Skin of body (tissue), 2 donors: Measurements from ENCODE around the gene AP1S2. TPM values are rescaled to one million over a fixed set of nuclear protein-coding genes. Genes with fewer than 3 reads are reported as not detected.
"Not testable (repeated sequence)": the region's sequence is repeated elsewhere in the genome, so short reads cannot be mapped to it uniquely, and the experiment has no call there.

Experiments used
- DNase-seq: peaks from one replicate; lab custom pipeline; 2025; lab: John Stamatoyannopoulos, UW
- total RNA-seq: library from RNA; depleted of rRNA; stranded (reverse); fragments of >200 nt; gene quantifications from one replicate; pipeline ENCODE4 v1.2.3, GENCODE V29; 2014

AP1S2 gene
- total RNA-seq = 38.4 TPM

DNA sequence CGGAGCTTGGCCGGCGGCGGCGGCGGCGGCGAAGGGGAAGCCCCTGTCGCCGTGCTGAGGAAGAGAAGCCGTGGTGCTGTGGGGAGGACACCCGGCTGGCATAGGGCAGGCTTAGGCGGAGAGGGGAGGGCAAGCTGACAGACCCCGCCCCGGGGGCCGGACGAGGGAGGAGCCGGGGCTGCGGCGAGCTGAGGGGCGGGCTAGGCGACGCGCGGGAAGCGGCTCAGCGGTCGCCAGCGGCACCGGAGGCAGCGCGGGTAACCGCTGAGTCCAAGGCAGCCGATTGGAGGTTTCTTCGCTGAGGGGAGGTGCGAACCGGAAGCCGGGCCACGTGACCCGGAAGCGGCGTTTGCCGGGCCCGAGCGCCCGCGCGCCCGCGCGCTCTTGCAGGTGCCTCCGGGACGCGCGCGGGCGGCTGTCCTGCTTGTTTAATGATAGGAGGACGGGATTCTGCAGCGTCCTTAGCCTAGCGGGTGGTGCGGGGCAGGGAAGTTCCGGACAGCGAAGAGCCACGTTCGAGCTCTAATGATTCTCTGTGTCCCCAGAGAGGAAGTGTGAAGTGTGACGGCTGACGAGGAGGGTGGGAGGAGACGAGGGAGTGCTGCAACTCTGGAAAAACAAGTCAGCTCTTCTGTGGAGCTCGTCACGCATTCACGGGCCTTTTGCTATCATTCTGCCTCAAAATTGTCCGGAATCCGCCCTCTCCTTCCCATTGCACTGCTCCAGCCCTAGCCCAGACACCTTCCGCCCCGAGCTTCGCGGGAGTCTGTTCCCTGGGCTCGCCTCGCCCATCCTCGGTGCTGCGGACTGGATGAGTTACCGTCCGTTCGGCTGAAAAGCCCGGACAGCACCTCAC, at the start of gene AP1S2:
AP1S2 (minus strand) TSS at position 102 of the 856 bp plus-strand sequence. CDS start 2,289 bp downstream, outside the sequence.
- DNase-seq = peak; percentile 87

DNA sequence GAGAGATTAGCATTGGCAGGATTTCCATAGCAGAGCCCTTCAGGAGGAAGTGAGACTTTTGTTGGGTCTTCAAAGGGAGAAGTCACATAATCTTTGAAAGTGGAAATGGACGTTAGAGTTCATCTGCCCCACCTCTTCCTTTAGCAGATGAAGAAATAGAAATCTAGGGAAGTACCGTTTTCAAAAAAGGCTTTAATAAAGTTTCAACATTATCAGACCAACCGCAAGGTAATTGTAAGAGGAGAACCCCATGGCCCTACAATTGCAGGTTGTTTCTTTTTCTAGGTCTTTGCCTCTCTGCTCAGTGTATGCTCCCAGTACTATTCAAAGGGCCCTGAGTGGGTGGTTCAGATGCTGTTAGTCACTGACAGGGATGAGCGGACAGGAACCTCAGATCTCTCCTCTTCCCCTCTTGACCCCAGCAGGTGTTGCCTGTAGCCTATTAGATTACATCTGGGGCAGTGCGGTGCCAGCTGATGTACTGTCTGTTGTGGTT, 48.6 kb upstream of the AP1S2 start:
- DNase-seq = no peak

DNA sequence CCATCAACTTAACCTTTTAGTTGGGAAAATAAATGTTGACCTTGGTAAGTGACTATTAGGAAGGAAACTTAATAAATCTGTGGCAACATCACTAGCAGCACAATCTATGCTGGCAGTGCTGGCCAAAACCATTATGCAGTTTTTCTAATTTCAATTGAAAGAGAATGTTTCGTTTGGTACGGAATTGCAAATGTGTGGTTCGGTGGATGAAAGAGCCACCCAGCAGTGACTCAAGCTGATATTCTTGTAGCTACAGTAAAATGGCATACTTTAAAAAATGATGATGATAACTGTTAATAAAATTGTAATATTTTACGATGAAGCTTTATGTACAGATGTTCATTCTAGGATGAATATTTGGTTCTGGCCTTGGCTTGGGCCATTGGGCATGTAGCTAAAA, 40.7 kb upstream of the AP1S2 start:
- no peak for DNase-seq

DNA sequence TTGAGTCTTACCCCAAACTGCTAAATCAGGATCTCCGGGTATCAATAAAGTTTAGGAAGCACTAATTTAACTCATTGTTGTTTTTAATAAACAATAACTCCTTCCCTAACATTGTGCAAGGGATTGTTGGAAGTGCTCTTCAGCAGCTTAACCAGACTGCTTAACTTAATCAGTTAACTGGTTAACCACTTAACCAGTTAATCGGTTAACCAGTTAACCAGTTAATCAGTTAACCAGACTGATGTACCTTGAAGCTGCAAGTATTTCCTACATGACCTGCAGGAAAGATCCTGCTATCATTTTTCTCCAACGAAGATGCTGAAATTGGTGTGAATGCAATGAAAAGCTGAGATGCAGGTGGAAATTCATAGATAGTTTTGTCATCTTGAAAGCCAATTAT, 40.1 kb upstream of the AP1S2 start:
- no peak for DNase-seq

DNA sequence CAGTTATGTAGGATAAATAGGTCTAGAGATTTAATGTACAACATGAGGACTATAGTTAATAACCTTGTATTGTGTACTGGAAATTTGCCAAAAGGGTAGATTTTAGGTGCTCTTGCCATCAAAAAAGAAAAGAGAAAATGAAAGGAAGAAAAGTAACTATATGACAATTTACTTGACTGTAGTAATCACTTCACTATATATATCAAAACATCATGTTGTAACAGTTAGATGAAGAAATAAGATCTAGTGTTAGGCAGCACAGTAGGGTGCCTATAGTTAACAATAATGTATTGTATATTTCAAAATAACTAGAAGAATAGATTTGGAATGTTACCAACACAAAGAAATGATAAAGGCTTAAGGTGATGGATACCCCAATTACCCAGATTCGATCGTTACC, 35.9 kb upstream of the AP1S2 start:
- DNase-seq = no peak

DNA sequence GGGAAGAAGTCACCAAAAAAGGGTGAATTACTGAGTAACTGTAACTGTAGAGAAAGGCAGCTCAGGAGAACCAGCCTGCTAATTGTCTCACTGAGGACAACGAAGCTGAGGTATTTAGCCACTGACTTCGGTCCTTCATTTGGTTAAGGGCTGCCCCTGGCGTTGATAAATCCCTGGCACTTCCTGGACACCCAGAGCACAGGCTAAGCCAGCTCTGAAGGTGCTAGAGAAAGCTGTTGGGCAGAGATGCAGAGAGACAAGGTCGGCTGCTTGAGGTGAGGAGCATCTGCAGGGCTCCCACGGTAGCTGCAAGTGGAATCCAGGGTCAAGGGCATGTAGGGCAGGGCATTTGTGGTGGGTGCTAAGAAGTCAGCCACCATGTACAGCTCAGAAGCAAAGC, 33.4 kb upstream of the AP1S2 start:
- no peak for DNase-seq

DNA sequence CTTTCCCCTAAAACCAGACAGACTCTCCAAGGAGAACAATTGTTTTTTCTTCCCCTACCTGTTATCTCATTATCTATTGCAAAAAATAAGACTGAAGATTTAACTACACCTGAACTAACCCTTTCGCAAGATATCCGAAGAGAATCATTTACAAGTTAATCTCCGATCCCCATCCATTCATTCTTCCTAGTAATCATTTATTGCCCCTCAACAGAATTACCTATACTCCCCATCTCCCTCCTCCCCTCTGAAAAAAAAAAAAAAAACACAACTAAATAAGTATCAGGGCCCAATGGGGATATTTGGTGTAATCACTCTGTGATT, 28.9 kb upstream of the AP1S2 start:
- DNase-seq = no peak

DNA sequence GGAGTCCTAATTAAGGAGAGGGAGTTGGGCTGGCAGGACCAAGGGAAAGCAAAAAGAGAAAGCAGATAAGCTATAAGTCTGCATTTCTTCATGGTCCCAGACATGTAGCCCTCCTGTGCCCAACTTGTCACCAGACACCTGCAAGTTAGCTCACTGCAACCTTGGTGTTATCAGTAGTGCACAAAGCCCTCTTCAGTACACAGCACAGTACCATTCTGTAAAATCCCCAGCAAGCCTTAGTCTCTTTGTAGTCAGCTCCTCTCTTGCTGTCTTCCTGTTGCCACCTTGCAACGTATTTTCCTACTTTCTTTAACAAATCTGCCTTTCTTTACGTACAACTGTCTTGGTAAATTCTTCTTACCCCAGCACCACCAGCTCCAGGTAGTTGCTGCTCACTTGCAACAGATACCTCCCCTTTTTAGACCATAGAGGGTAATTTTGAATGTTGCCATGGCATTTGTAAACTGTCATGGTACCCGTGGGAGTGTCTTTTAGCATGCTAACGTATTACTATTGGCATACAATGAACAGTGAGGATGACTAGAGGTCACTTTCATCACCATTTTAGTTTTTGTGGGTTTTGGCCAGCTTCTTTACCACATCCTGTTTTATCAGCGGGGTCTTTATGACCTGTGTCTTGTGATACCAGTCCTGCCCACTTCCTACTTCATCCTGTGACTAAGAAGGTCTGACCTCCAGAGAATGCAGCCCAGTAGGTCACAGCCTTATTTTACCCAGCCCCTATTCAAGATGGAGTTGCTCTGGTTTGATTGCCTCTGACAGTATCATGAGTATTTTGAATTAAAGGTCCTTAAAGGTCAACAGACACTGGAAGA, 28.3 kb upstream of the AP1S2 start:
- no peak for DNase-seq

DNA sequence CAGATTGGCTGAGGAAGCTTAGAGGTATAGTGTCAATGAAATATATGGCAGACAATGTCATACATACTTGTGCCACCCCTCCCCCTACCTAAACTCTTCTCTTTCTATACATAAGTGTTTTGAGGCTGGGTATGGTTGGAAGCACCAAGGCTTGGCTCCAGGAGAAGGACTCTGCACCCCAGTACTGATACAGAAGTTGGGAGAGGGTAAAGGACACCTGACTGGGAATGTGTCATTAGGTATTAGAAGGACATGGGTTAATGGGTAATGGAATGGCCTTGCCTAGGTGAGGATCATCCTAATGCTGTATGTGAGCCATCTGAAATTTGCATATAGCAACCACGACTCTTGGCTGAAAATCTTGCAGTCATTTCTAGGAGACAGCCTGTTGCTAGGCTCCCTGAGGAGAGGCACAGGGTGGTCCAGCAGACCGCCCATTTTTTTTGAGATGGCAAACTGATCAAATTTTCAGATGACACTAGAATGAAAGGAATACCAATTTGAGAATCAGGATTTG, 26.8 kb upstream of the AP1S2 start:
- no peak for DNase-seq

DNA sequence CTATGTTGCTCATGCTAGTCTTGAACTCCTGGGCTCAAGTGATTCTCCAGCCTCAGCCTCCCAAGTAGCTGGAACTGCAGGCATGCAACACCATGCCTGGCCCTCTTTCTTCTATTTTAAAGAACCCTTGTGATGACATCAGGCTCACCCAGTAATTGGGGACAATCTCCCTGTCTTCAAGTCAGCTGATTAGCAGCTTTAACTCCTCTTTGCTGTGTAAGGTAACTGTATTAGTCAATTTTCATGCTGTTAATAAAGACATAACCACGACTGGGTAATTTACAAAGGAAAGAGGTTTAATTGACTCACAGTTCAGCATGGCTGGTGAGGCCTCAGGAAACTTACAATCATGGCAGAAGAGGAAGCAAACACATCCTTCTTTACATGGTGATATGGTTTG, 23.3 kb upstream of the AP1S2 start:
- DNase-seq = not testable (repeated sequence)

DNA sequence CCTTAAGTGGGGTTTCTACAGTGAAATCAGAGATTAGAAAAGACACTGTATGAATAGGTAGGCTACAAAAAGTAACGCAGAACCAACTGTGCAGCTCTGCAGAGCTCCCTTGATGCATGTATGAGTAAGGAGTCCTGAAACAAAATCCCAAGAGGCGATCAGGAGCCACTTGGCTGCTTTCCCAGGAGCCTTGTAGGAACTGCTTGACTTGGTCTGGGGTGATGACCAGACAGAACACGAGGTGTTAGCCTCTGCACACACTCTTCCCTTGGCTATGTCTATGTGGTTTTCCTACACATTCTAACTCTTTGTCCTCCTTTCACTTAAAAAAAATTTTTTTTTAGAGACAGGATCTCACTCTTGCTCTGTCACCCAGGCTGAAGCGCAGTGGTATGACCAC, 22.8 kb upstream of the AP1S2 start:
- DNase-seq = no peak

DNA sequence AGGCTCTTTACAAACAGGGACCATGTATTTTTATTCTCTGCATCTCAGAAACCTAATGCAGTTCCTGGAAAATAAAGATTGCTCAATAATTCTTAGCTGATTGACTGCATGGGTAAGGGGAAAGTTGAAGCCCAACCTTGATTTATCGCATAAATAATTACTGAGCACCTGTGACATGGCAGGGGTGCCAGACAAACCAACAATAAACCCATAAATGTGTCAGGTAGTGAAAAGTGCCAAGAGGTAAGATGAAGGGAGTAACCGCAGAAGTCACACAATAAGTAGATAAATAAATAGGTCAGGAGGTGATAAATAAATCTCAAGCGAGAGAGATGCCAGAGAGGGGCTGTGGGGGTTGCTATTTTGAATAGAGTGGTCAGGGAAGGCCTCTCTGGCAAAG, 20.1 kb upstream of the AP1S2 start:
- DNase-seq = no peak

DNA sequence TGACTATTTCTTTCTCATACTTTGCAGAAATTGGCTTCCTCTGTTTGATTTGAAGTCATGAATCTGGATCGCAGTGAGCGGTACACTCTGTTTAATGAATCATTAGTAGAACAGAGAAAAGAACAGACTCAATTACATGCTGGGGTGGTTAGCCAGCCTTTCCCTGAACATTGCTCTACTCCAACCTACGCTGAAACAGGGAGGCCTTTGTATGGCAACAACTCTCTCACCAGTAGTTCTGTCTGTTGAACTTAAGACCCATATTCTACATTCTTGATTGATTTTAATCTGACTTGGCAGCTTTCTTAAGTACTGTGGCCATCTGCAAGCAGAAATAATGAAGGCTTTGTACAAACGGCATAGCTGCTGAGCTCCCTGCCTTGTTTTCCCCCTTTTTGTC, 19.0 kb upstream of the AP1S2 start:
- DNase-seq = no peak

DNA sequence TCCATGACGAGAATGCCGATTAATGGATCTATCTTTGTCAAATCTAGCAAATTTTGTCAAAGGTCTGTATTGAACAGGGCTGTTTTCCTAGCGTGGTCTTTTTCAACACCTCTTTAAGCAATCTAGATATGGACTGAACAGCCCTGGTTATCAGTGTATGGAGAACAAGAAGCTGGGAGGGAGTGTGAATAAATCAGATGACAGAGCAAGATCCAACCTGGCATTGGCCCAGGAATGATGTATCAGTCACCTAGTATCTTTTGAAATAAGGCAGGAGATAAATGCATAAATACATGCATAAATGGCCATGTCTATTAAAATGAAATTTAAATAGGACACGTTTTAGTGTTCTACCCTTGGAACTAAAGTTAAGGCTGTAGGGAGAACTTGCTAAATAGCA, 15.7 kb upstream of the AP1S2 start:
- DNase-seq = no peak

DNA sequence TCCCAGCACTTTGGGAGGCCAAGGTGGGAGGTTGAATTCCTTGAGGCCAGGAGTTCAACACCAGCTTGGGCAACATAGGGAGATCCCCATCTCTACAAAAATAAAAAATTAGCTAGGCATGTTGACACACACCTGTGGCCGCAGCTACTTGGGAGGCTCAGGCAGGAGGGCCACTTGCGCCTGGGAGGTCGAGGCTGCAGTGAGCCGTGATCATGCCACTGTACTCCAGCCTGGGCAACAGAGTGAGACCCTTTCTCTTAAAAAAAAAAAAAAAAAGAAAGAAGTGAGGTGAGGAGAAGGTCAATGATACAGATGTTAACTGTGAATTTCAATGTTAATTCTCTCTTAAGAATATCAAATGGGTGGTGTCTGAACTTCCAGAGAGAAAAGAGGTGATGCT, 15.1 kb upstream of the AP1S2 start:
- no peak for DNase-seq

DNA sequence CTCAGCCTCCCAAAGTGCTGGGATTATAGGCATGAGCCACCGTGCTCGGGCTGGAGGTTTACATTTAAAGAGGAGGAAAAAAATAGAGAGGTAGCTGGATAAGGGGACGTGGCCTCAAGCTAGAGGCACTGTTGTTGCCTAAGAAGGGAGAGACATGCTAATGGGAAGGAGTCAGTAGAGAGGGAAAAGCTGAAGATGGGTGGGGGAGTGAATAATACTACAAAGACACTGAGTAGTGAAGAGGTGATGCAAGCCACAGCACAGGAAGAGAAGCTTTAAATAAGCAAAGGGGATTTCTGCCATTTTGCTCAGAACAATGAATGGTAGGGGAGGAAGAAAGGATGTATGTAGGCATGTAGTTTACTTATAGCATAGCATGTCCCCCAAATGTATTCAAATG, 11.5 kb upstream of the AP1S2 start:
- DNase-seq = no peak

DNA sequence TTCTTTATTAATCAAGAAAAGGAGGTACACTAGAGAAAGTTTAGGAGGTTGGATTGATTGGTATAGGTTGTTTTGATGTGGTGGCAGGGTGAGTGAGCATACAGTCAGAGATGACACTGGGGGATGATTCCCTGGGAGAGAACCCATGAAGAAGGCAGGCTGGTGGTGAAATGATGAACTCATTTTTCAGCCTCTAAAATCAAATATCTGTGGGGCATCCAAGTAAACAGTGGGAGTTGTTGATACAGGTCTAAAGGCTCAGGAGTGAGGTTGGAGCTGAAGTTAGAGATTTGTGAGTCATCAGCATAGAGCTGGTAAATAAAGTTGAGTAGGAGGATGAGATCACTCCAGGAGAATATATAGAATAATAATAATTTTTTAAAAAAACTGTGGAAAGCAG, 10.0 kb upstream of the AP1S2 start:
- DNase-seq = no peak

DNA sequence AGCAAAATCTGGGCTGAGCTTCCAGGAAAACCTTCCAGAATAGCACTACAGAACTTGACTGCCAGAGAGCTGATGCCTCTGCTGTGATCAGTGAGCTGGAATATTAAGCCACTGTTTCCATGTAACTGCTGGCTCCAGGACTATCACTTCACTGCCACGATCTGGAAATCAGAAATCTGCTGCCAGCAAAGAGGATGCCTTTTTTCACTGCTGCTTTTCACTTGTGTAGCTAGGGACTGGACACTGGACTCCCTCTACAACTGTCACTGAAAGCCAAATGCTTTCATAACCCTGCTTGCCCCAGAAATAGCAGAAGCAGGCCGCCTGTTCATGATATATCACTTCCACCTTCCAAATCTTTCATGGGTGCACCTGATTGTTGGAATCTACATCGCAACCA, 9.4 kb upstream of the AP1S2 start:
- DNase-seq = no peak

DNA sequence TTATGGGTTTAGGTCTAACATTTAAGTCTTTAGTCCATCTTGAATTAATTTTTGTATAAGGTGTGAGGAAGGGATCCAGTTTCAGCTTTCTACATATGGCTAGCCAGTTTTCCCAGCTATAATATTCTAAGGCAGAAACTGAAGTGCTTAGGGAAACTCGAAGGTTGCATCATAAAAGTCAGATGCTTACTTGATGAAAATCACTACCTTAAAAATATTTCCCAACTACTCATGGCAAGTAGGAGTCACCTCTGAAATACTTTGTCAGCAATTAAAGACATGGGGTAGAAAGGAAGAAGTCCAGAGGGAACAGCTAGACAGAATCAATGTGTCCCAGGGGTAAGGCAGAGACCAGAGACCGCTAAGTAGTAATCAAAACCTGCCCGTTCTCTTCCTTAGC, 6.3 kb upstream of the AP1S2 start:
- DNase-seq = no peak

DNA sequence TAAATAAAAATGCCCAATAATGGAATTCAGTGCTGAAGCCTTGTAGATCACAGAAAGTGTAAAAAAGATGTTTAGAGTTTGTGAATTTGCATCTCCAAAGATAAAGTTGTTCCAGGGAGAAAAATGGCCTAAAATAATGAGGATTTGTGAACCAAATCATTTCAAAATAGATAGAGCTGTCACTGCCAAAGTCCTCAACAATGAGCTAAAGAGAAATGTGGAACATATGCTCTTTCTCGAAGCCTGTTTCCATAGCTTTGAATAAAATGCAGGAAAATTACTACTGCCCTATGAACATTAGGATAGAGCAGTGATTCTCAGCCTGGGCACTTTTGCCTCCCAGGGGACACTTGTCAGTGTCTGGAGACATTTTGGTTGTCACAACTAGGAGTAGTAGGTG, 3.4 kb upstream of the AP1S2 start:
- DNase-seq = no peak

DNA sequence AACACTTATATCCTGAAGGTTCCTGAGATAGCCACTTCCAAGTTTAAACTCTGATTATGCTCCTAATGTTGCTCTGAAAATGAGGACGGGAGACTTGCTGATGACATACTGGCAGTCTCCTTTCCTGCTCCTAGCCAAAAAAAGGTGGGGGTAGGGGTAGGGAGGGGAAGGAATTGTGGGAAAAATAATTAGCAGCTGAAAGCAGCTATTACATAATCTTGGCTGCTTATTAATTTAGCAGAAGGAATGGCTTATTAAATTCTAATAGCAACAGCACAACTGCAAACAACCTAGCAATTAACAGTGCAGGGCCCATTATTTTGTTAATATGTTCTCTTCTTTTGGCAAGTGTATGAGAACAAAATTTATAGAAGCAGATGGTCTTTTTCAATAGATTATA, 2.0 kb upstream of the AP1S2 start:
- no peak for DNase-seq

DNA sequence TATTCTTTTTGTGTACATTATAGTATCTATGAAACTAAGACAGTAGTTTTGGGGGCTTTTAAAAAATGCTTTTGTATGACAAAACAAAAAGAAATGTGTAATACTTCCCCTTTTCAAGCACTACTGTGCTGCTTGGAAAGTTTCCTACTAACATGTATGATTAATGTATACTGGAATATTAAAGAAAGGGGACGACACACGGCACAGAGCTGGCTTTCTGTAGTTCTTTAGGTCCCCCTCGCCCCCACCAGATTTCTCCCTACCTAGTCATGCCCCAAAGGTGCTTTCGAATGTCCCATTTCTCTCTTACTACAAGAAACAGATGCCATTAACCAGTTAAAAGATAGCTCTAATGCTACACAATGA, 1.6 kb upstream of the AP1S2 start:
- DNase-seq = no peak
